ENCODE results near the gene CEP44. TPM values are rescaled to one million over a fixed set of nuclear protein-coding genes. Genes with fewer than 3 reads are reported as not detected.

The CEP44 gene
- total and polyA plus RNA-seq, 2 of the 4 experiments (the other 2 are of a cell fraction): 3.5 to 9.5 TPM

DNA sequence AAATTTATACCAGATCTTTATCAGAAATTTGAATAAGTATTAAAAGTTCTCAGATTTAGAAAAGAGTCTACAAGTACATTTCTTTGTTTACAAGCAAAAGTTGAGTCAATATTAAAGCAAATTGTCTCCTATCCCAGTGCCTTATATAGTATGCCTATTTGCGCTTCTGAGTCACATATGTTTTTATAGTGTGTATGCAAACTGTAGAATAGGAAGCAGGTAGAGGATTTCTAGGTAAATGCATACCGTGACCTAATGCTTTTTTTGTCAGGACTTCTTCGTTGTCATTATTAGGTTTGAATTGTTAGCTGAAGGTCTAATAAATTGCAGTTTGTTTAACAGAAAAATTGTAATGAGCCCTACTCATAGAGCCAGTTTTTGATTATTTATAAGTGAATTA is 22.2 kb downstream of the CEP44 start:
- Histone ChIP-seq H3K23ac (ENCODE audit: low read depth, low read length) (no peak overlapping the region), H3K4ac (ENCODE audit: low read depth, low read length) (no peak overlapping the region), H2BK120ac (ENCODE audit: low read depth, low read length) (no peak overlapping the region), H3K9ac (ENCODE audit: low read depth, low read length) (no peak overlapping the region), H3K36me3 (ENCODE audit: control insufficient read depth, insufficient read depth, low read length) (no peaks in the 10 kb centered on the region), H3K4me1 (ENCODE audit: control insufficient read depth, insufficient read depth, low read length) (no peaks in the 10 kb centered on the region), H4K20me1 (ENCODE audit: insufficient read depth, low read length) (no peaks in the 10 kb centered on the region), H3K4me2 (ENCODE audit: low read depth, low read length) (no peak overlapping the region), H2BK15ac (ENCODE audit: low read depth, low read length) (no peak overlapping the region), H2BK20ac (ENCODE audit: low read depth, low read length) (no peak overlapping the region), H2AK5ac (ENCODE audit: low read depth, low read length) (no peak overlapping the region), H3K9me3 (ENCODE audit: control insufficient read depth, insufficient read depth, low read length) (no peaks in the 10 kb centered on the region), H3K27me3 (ENCODE audit: control insufficient read depth, insufficient read depth, low read length) (no peaks in the 10 kb centered on the region), H4K5ac (ENCODE audit: low read depth, low read length) (no peak overlapping the region), H4K91ac (ENCODE audit: insufficient read depth, low read depth, low read length) (no peak overlapping the region), H3K56ac (ENCODE audit: extremely low read depth, insufficient read depth, low read length) (no peak overlapping the region), H2AK9ac (replicated peaks; ENCODE audit: low read depth, low read length, poor library complexity) (no peak overlapping the region), H3K18ac (ENCODE audit: low read depth, low read length) (no peak overlapping the region), H4K8ac (ENCODE audit: low read depth in 2 of 2, low read length in 2 of 2) (no peak overlapping the region), H3K4me3 (ENCODE audit: insufficient read depth, low read depth, low read length) (no peak overlapping the region), H3K79me1 (ENCODE audit: low read depth in 1 of 2, low read length in 2 of 2) (no peaks in the 10 kb centered on the region), H3K27ac (ENCODE audit: insufficient read depth, low read length) (no peak overlapping the region), H3K14ac (replicated peaks; ENCODE audit: low read depth, low read length) (no peak overlapping the region), H2BK5ac (ENCODE audit: low read depth, low read length, poor library complexity, severe bottlenecking) (no peak overlapping the region), H2AFZ (replicated peaks; ENCODE audit: low read length, poor library complexity) (no peak overlapping the region), H3K9me1 (ENCODE audit: insufficient read depth, low read length) (no peaks in the 10 kb centered on the region)
- no peak for DNase-seq
- no CpG with 5 or more reads among the region's 3 CpGs for WGBS, 2 experiments (ENCODE audit: extremely low coverage in 2 of 2, insufficient read length in 1 of 2)
- no peak for ATAC-seq (ENCODE audit: low read depth)
- ChIA-PET CTCF (no interaction called here), POLR2A (ENCODE audit: unreplicated experiment) (no interaction called here)
- dilution Hi-C loops (cut with HindIII; ENCODE audit: low sequenced_read_pairs, unreplicated experiment): no loop called here
- in situ Hi-C loops (cut with MboI; ENCODE audit: low sequenced_read_pairs): loop anchor here (25.0 kb wide), 1 partner anchor 794 kb away; no protein-coding TSS in a partner anchor
- no TSS peak for BruUV-seq (replicated peaks)
- TF ChIP-seq SMC3 (IDR thresholded peaks at IDR 0.05; ENCODE audit: low read depth, low read length): no peak
- TF ChIP-seq CTCF (conservative IDR thresholded peaks at IDR 0.05; ENCODE audit: low read depth, low read length): no peak
- no peak for TF ChIP-seq CHD1 (IDR thresholded peaks at IDR 0.05; ENCODE audit: low read depth, low read length)
- no peak for TF ChIP-seq MAZ (IDR thresholded peaks at IDR 0.05; ENCODE audit: borderline replicate concordance, low read depth, low read length)
- TF ChIP-seq, protein P1, sequence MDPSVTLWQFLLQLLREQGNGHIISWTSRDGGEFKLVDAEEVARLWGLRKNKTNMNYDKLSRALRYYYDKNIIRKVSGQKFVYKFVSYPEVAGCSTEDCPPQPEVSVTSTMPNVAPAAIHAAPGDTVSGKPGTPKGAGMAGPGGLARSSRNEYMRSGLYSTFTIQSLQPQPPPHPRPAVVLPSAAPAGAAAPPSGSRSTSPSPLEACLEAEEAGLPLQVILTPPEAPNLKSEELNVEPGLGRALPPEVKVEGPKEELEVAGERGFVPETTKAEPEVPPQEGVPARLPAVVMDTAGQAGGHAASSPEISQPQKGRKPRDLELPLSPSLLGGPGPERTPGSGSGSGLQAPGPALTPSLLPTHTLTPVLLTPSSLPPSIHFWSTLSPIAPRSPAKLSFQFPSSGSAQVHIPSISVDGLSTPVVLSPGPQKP (IDR thresholded peaks at IDR 0.05; ENCODE audit: borderline replicate concordance, low read depth, low read length): no peak
- TF ChIP-seq POLR2A (IDR thresholded peaks at IDR 0.05; ENCODE audit: low read depth, low read length): no peak
- TF ChIP-seq FOS (IDR thresholded peaks at IDR 0.05; ENCODE audit: low read depth, low read length): no peak
- TF ChIP-seq CEBPB (IDR thresholded peaks at IDR 0.05; ENCODE audit: low read depth, low read length): no peak
- intact Hi-C loops (cut with micrococcal nuclease): no loop called here
